ENCODE results near the gene DTYMK. TPM values are rescaled to one million over a fixed set of nuclear protein-coding genes. Genes with fewer than 3 reads are reported as not detected.
A peak's percentile ranks its signal among the peaks of the same experiment; 100 is the strongest.

DTYMK gene, protein sequence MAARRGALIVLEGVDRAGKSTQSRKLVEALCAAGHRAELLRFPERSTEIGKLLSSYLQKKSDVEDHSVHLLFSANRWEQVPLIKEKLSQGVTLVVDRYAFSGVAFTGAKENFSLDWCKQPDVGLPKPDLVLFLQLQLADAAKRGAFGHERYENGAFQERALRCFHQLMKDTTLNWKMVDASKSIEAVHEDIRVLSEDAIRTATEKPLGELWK
- total RNA-seq (31.1 and 47.7 TPM in 2 replicates), polyA plus RNA-seq (72.7 and 85.3 TPM in 2 replicates)

DNA sequence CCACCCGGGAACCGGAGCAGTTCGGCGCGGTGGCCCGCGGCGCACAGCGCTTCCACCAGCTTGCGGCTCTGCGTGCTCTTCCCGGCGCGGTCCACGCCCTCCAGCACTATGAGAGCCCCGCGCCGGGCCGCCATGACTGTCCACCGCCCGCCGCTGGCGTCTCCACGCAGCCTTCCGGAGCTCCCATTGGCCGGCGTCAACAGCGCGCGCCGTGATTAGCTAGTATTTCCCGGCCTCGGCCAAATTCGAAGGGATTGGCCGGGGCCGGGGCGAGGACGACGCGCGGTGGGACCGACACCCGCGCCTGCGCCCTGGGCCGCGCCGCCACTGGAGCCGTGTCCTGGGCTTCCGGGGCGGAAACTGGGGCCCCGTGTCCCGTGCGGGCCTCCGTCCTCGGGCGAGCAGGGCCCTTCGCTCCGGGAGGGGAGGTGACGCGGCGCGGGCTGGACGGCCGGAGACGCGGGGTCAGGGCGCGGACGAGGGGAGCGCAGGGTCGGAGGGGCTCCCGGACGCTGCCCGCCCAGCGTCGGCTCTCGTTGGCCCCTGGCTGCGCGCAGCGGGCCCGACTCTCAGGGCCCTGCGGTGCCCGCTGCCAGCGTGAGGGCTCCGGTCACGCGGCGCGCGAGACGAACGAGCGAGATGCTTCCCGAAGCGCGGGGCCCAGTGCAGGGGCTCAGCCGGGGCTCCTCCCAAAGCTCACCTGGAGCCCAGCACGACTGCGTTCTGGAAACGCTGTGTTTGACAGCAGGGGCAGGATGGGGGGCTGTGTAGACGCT is at the start of gene DTYMK:
Gene DTYMK, minus strand, starts transcription at position 166 of the 776 bp plus-strand sequence. Its CDS starts 32 bp downstream, at position 134.
- Histone ChIP-seq H3K27ac (peak within 1 kb of the TSS; percentile 96), H3K4me1 (ENCODE audit: low read depth) (peaks cover 8% of the 10 kb centered on the region), H3K36me3 (peaks cover 6% of the 10 kb centered on the region), H3K4me3 (peak within 1 kb of the TSS; percentile 82), H3K9me3 (ENCODE audit: low read depth) (no peaks in the 10 kb centered on the region), H3K27me3 (no peaks in the 10 kb centered on the region)
- peak; percentile 98 to 99 for DNase-seq (ENCODE audit: low read depth in 1 of 2, low spot score in 1 of 2)
- TF ChIP-seq, protein P1, sequence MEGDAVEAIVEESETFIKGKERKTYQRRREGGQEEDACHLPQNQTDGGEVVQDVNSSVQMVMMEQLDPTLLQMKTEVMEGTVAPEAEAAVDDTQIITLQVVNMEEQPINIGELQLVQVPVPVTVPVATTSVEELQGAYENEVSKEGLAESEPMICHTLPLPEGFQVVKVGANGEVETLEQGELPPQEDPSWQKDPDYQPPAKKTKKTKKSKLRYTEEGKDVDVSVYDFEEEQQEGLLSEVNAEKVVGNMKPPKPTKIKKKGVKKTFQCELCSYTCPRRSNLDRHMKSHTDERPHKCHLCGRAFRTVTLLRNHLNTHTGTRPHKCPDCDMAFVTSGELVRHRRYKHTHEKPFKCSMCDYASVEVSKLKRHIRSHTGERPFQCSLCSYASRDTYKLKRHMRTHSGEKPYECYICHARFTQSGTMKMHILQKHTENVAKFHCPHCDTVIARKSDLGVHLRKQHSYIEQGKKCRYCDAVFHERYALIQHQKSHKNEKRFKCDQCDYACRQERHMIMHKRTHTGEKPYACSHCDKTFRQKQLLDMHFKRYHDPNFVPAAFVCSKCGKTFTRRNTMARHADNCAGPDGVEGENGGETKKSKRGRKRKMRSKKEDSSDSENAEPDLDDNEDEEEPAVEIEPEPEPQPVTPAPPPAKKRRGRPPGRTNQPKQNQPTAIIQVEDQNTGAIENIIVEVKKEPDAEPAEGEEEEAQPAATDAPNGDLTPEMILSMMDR (IDR thresholded peaks at IDR 0.05; ENCODE audit: low read depth, low read length), result no peak

DNA sequence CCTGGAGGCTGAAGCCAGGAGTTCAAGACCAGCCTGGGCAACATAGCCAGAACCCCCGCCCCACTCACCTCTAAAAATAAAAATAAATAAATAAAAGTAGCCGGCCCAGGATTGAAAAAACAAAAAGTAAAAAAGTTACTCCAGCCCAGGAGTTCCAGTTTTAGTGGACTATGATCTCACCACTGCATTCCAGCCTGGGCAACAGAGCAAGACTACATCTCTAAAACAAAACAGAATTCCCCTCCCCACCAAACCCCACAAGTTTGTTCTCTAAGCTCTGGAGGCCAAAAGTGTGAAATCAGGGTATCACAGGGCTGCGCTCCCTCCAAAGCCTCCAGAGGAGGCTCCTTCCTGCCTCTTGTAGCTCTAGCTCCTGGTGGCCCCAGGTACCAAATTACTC is 49.5 kb upstream of the DTYMK start:
- Histone ChIP-seq H3K36me3 (no peaks in the 10 kb centered on the region), H3K27me3 (no peaks in the 10 kb centered on the region), H3K4me1 (ENCODE audit: low read depth) (no peaks in the 10 kb centered on the region), H3K9me3 (ENCODE audit: low read depth) (no peaks in the 10 kb centered on the region), H3K27ac (no peak overlapping the region), H3K4me3 (no peak overlapping the region)
- no peak for DNase-seq (ENCODE audit: low read depth in 1 of 2, low spot score in 1 of 2)
- TF ChIP-seq, protein P1 (IDR thresholded peaks at IDR 0.05; ENCODE audit: low read depth, low read length), result no peak

DNA sequence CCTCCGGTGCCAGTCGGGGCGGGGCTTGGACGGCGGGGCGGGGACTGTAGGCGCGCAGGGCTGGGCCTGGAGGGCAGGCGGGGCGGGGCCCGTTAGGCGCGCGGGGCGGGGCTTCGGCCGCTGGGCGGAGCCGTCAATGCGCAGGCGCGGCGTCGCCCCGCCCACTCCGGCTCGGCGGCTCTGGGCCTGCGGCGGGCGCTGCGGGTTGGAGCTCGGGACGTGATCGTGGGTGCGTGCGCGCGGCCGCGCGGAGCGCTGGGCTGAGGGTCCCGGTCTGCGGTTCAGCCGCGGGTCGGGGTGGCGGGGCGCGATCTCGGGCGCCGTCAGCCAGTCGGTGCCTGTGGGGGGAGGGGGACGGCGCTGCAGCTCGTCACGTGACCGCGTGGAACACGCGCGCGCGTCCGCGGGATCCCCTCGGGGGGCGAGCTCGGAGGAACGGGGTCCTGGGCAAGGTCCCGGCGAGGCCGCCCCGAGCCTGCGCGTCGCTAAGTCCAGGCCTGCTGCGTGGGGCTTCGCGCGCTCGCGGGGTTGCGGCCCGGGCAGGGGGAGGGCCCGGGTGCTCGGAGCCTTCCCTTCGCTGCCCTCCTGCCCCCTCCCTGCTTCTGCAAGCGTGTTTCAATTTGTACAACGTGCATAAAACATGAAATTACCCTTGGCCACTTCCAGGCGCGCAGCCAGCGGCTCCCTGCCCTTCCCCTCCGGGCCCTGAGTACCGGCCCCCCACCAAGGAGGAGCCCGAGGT is 48.0 kb upstream of the DTYMK start, which contains the start of gene D2HGDH:
Gene D2HGDH, plus strand, starts transcription at position 164 of the 742 bp plus-strand sequence. CDS start 595 bp downstream, outside the sequence.
- Histone ChIP-seq H3K27ac (peak within 1 kb of the TSS; percentile 72), H3K27me3 (no peaks in the 10 kb centered on the region), H3K4me3 (peak within 1 kb of the TSS; percentile 98), H3K4me1 (ENCODE audit: low read depth) (no peaks in the 10 kb centered on the region), H3K9me3 (ENCODE audit: low read depth) (no peaks in the 10 kb centered on the region), H3K36me3 (no peaks in the 10 kb centered on the region)
- peak; percentile 90 to 95 for DNase-seq (ENCODE audit: low read depth in 1 of 2, low spot score in 1 of 2)
- TF ChIP-seq, protein P1 (IDR thresholded peaks at IDR 0.05; ENCODE audit: low read depth, low read length), result no peak

DNA sequence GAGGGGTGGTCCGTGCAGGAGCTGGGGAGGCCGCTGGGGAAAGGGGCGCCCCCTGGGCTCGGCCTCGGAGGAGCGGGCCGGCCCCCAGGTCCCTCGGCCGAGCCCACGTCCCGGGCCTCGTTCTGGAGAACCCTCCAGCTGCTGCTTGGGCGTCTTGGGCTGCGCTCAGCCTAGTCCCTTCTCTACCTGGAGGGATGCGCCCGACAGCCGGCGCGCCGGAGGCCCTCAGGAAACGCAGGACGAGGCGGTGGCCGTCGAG is 47.5 kb upstream of the DTYMK start:
- H3K27me3 ChIP-seq, result no peaks in the 10 kb centered on the region
- TF ChIP-seq, protein P1 (IDR thresholded peaks at IDR 0.05; ENCODE audit: low read depth, low read length), result no peak
- no peak for DNase-seq (ENCODE audit: low read depth in 1 of 2, low spot score in 1 of 2)
- H3K36me3 ChIP-seq, result no peaks in the 10 kb centered on the region
- no peaks in the 10 kb centered on the region for H3K4me1 ChIP-seq (ENCODE audit: low read depth)
- H3K27ac ChIP-seq, result no peak overlapping the region
- H3K4me3 ChIP-seq, result peak overlapping the region; percentile 98
- no peaks in the 10 kb centered on the region for H3K9me3 ChIP-seq (ENCODE audit: low read depth)

DNA sequence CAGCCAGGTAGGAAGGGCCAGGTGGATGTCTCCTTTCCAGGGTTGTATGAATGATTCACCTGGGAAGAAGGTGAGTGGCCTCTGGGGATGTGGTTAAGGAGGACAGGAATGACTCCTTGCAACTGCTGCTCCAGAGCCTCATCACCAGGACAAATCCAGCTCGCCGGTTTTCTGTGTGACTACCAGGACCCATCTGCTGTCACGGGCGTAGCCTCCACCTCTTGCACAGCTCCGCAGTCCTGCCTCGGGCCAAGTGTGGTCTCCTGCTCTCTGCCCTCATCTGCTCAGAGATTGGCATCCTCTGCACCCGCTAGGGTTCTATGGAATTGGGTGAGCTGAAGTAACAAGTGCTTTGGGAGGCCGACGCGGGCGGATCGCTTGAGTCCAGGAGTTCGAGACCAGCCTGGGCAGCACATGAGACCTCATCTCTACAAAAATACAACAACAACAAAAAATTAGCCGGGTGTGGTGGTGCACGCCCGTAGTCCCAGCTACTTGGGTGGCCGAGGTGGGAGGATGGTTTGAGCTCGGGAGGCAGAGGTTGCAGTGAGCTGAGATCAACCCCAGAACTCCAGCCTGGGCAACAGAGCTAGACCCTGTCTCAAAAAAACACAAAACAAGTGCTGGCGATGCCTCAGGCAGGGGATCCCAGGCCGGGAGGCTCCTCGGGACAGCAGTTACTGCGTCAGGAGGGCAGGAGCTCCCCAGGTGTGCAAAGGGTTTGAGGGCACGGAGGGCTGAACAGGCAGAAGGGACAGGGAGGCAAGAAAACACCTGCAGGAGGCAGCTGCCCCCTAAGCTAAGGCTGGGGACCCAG is 47.0 kb upstream of the DTYMK start:
- DNase-seq (ENCODE audit: low read depth in 1 of 2, low spot score in 1 of 2), result no peak
- H3K9me3 ChIP-seq (ENCODE audit: low read depth), result no peaks in the 10 kb centered on the region
- H3K36me3 ChIP-seq, result no peaks in the 10 kb centered on the region
- H3K4me1 ChIP-seq (ENCODE audit: low read depth), result no peaks in the 10 kb centered on the region
- H3K4me3 ChIP-seq, result peak overlapping the region; percentile 98
- TF ChIP-seq, protein P1 (IDR thresholded peaks at IDR 0.05; ENCODE audit: low read depth, low read length), result no peak
- no peaks in the 10 kb centered on the region for H3K27me3 ChIP-seq
- H3K27ac ChIP-seq, result no peak overlapping the region
